Dendritic cell treated with granulocyte-macrophage colony-stimulating factor and Interleukin-4, amounts not matched to agents 40 ng/mL and 50 ng/mL, for 4 days (primary cell): ENCODE measurements around the gene ZNF821.
A peak's percentile ranks its signal among the peaks of the same experiment; 100 is the strongest.

Experiments
- H3K27ac Mint-ChIP-seq: one replicate; pipeline ENCODE4 v1.8.0; 2022; ENCODE audit warnings: mild to moderate bottlenecking, mixed read lengths
- H3K27me3 Mint-ChIP-seq: one replicate; pipeline ENCODE4 v1.8.0; 2022; ENCODE audit warnings: mild to moderate bottlenecking, mixed read lengths
- H3K36me3 Mint-ChIP-seq: one replicate; pipeline ENCODE4 v1.8.0; 2022; ENCODE audit warnings: low read depth, mixed read lengths
- H3K4me1 Mint-ChIP-seq: one replicate; pipeline ENCODE4 v1.8.0; 2022; ENCODE audit warnings: low read depth, mixed read lengths
- H3K4me3 Mint-ChIP-seq: one replicate; pipeline ENCODE4 v1.8.0; 2022; ENCODE audit warnings: mild to moderate bottlenecking, moderate library complexity, mixed read lengths
- H3K9me3 Mint-ChIP-seq: one replicate; pipeline ENCODE4 v1.8.0; 2022; ENCODE audit warnings: mixed read lengths
- intact Hi-C: fragments of 100-400 bp; cut with micrococcal nuclease; formaldehyde crosslinking; loops from one replicate; pipeline ENCODE4 v1.15.0; 2022

Gene ZNF821

GRCh38 chr16:71865173-71865863 lies 18.7 kb downstream of the ZNF821 start:
- Mint-ChIP-seq H3K4me1 (peaks cover 6% of the 10 kb centered on the region), H3K9me3 (no peaks in the 10 kb centered on the region), H3K27me3 (no peaks in the 10 kb centered on the region), H3K4me3 (no peak overlapping the region), H3K36me3 (peaks cover 70% of the 10 kb centered on the region), H3K27ac (no peak overlapping the region)
- intact Hi-C loops = no loop called here

DNA sequence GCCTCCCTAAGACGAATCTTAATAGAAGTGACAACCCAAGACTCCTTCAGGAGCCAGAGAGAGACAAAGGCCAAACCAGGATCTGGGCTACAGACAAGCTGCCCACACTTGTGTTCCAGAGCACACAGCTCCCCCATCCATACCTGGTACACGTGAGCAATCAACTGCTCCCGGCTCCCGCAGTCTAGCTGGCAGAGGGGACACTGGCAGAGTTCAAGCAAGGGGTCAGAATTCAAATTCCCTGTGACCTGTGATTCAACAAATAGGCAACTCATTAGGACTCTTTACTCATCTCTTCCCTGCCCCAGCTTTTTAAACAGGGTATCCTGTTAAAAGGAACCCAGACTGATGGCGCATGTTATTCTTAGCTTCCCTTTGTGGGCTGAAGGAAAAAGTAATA lies 20.0 kb downstream of the ZNF821 start:
- Mint-ChIP-seq H3K27me3 (no peaks in the 10 kb centered on the region), H3K36me3 (peaks cover 75% of the 10 kb centered on the region), H3K4me3 (no peak overlapping the region), H3K9me3 (no peaks in the 10 kb centered on the region), H3K27ac (no peak overlapping the region), H3K4me1 (no peaks in the 10 kb centered on the region)
- intact Hi-C loops = no loop called here

- Mint-ChIP-seq H3K36me3 (peaks cover 78% of the 10 kb centered on the region), H3K27ac (no peak overlapping the region), H3K27me3 (no peaks in the 10 kb centered on the region), H3K4me1 (no peaks in the 10 kb centered on the region), H3K9me3 (no peaks in the 10 kb centered on the region), H3K4me3 (no peak overlapping the region)
- intact Hi-C loops = no loop called here
Observed at GRCh38 chr16:71859762-71860521, 24.0 kb downstream of the ZNF821 start.

- Mint-ChIP-seq H3K27me3 (no peaks in the 10 kb centered on the region), H3K4me1 (peaks cover 7% of the 10 kb centered on the region), H3K4me3 (no peak overlapping the region), H3K27ac (no peak overlapping the region), H3K36me3 (peaks cover 85% of the 10 kb centered on the region), H3K9me3 (no peaks in the 10 kb centered on the region)
- intact Hi-C loops = no loop called here
Observed at GRCh38 chr16:71855937-71856662, 27.9 kb downstream of the ZNF821 start.

GRCh38 chr16:71854369-71854948 lies 29.5 kb downstream of the ZNF821 start:
- Mint-ChIP-seq H3K27ac (no peak overlapping the region), H3K27me3 (no peaks in the 10 kb centered on the region), H3K4me1 (peaks cover 7% of the 10 kb centered on the region), H3K4me3 (no peak overlapping the region), H3K9me3 (no peaks in the 10 kb centered on the region), H3K36me3 (peaks cover 85% of the 10 kb centered on the region)
- intact Hi-C loops = no loop called here

DNA sequence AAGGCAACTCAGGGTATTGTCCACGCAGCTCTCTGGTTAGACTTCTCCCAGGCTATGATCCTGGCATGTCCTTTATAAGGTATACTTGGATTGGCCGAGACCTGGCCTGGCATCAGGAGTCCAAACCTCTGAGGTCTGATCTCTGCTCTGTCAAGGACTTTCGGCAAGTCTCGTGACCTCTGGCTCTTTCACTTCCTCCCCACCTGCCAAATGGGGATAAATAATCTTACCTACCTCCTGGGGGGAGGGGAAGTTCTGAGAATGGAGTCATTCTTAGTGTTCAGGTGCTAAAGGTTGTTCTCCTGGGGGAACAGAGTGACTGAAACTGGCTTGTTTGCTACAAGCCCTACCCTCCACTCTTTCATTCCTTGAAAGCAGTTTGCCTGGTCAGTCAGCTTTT lies 30.6 kb downstream of the ZNF821 start:
- no peaks in the 10 kb centered on the region for H3K27me3 Mint-ChIP-seq
- no peaks in the 10 kb centered on the region for H3K9me3 Mint-ChIP-seq
- no peak overlapping the region for H3K27ac Mint-ChIP-seq
- intact Hi-C loops = no loop called here
- H3K36me3 Mint-ChIP-seq = peaks cover 85% of the 10 kb centered on the region
- peaks cover 7% of the 10 kb centered on the region for H3K4me1 Mint-ChIP-seq
- H3K4me3 Mint-ChIP-seq = no peak overlapping the region

DNA sequence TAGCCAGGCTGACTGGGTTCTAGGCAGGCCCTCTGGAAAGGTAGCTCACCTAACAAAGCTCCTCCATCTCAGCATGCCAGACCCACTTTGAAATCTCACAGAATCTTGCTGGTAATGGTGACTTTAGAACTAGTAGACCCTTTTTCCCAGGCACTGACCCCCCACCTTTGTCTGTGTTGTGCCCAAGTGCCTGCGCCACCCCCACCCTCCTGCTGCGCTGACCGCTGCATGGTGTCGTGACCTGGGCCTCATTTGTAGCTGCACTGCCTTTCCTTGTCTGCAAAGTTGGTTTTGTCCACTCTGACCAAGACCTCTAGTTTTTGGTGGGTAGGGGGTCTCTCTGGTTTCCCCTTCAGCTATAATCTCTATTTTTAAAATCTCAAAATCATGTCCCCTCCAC lies 31.4 kb downstream of the ZNF821 start:
- Mint-ChIP-seq H3K4me1 (peaks cover 8% of the 10 kb centered on the region), H3K9me3 (no peaks in the 10 kb centered on the region), H3K36me3 (peaks cover 90% of the 10 kb centered on the region), H3K4me3 (no peak overlapping the region), H3K27ac (no peak overlapping the region), H3K27me3 (no peaks in the 10 kb centered on the region)
- intact Hi-C loops = no loop called here

DNA sequence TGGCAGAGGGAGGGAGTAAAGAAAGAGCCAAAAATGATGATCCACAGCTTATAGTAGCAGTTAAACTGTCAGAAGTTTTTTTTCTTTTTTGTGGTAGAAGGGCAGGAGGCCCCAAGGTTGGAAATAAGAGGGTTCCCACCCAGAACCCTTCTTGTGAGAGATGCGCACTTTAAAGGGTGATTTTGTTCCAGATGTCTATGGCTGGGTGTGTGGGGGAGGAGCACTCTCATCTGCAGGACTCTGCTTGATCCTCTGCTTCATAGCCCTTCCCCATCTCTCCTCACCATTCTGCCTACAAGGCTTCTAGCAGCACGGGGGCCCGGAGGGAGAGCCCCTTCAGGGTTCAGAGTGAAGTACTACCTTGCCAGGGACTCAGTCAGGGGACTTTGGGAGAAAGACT lies 31.8 kb downstream of the ZNF821 start:
- Mint-ChIP-seq H3K4me3 (no peak overlapping the region), H3K36me3 (peaks cover 92% of the 10 kb centered on the region), H3K4me1 (peaks cover 12% of the 10 kb centered on the region), H3K27me3 (no peaks in the 10 kb centered on the region), H3K9me3 (no peaks in the 10 kb centered on the region), H3K27ac (no peak overlapping the region)
- intact Hi-C loops = no loop called here

DNA sequence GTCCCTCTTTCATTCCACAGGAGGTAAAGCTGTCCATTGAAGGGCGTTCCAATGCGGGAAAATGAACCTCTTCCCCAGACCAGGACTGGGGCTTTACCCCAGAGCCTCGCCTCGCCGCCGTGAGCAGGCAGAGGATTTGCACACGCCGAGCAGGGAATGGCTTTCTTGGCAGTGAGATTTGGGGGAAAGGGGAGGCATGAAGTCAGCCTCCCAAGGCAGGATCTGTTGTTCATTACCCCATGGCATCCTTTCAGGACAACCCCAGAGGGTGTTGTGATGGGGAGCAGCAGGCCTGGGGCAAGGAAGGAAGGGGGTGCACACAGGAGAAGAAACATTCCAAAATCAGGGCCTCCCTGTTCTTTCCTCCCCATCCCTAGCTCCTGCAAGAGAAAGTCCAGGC lies 32.2 kb downstream of the ZNF821 start:
- Mint-ChIP-seq H3K27me3 (no peaks in the 10 kb centered on the region), H3K27ac (no peak overlapping the region), H3K9me3 (no peaks in the 10 kb centered on the region), H3K4me1 (peaks cover 16% of the 10 kb centered on the region), H3K4me3 (no peak overlapping the region), H3K36me3 (peaks cover 92% of the 10 kb centered on the region)
- intact Hi-C loops = no loop called here

- Mint-ChIP-seq H3K4me1 (peaks cover 27% of the 10 kb centered on the region), H3K9me3 (no peaks in the 10 kb centered on the region), H3K36me3 (peaks cover 76% of the 10 kb centered on the region), H3K27me3 (no peaks in the 10 kb centered on the region), H3K27ac (no peak overlapping the region), H3K4me3 (no peak overlapping the region)
- intact Hi-C loops = loop anchor here (5.0 kb wide), 1 partner anchor 34 kb away; the partner anchor contains the start of gene ZNF821
Observed at GRCh38 chr16:71848622-71849021, 35.4 kb downstream of the ZNF821 start.

DNA sequence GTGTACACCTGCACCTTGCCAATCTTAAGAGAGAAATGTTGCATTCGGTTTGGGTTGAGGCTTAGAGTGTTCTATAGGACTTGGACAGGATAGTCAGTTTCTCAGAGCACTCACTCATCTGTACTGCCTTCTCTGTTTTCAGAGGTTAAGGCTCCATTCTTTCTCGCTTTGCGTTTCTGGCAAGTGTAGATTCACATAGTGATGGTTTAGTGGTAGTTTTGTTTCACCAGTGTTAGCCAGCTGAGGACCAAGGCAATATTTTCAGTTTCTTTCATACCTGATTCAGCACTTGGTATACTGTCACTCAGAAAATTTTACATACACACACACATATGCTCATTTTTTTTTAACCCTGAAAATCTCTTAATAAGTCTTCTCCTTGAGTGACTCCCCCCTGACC lies 36.9 kb downstream of the ZNF821 start:
- Mint-ChIP-seq H3K4me3 (peak overlapping the region; percentile 90), H3K4me1 (peaks cover 27% of the 10 kb centered on the region), H3K27me3 (no peaks in the 10 kb centered on the region), H3K9me3 (no peaks in the 10 kb centered on the region), H3K27ac (no peak overlapping the region), H3K36me3 (peaks cover 60% of the 10 kb centered on the region)
- intact Hi-C loops = loop anchor here (2.0 to 5.0 kb wide), 2 partner anchors 35 to 38 kb away; partner anchors contain the start of genes AP1G1 and ZNF821

DNA sequence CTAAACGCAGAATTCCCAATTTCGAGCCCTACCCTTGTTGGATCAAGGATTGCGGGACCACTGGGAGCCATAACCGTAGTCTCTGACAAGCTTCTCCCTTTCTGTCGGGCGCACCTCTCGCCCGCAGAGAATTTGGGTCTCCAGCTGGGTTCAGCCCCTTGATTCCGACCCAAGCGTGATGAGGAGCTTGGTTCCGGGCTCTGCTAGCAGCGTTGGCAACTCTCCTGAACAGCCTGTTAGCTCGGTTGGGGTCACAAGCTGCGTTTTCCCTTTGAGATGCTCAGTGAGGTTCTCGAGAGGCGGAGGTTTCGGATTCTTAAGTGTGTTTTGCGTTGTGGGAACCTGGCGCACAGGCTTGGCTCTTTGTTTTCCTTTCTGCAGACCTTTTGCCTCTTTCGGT lies 37.6 kb downstream of the ZNF821 start:
- H3K4me1 Mint-ChIP-seq = peaks cover 22% of the 10 kb centered on the region
- intact Hi-C loops = loop anchor here (2.0 to 5.0 kb wide), 2 partner anchors 36 to 38 kb away; partner anchors contain the start of genes AP1G1 and ZNF821
- peaks cover 54% of the 10 kb centered on the region for H3K36me3 Mint-ChIP-seq
- H3K4me3 Mint-ChIP-seq = peak overlapping the region; percentile 90
- H3K27me3 Mint-ChIP-seq = no peaks in the 10 kb centered on the region
- H3K27ac Mint-ChIP-seq = peak overlapping the region; percentile 96
- no peaks in the 10 kb centered on the region for H3K9me3 Mint-ChIP-seq

GRCh38 chr16:71845639-71846430 lies 38.1 kb downstream of the ZNF821 start, which contains the start of gene ATXN1L:
TSS of gene ATXN1L (plus strand) at chr16:71845976. CDS start at chr16:71849741, 3,765 bp downstream.
- Mint-ChIP-seq H3K4me1 (peaks cover 20% of the 10 kb centered on the region), H3K9me3 (no peaks in the 10 kb centered on the region), H3K36me3 (peaks cover 48% of the 10 kb centered on the region), H3K27ac (peak within 1 kb of the TSS; percentile 96), H3K4me3 (peak within 1 kb of the TSS; percentile 90), H3K27me3 (no peaks in the 10 kb centered on the region)
- intact Hi-C loops = loop anchor here (2.0 to 5.0 kb wide), 2 partner anchors 36 to 37 kb away; partner anchors contain the start of genes AP1G1 and ZNF821
